GM18873 (cell line): Measurements from ENCODE around the gene CRYL1.

ENCODE experiments used
- ATAC-seq: cut with Tn5 transposase; IDR thresholded peaks from one replicate; pipeline ENCODE4 v1.9.1; 2021; ENCODE audit warnings: mild to moderate bottlenecking, moderate library complexity, moderate number of reproducible peaks; ENCODE audit not compliant: unreplicated experiment, low FRiP score

The CRYL1 gene

DNA sequence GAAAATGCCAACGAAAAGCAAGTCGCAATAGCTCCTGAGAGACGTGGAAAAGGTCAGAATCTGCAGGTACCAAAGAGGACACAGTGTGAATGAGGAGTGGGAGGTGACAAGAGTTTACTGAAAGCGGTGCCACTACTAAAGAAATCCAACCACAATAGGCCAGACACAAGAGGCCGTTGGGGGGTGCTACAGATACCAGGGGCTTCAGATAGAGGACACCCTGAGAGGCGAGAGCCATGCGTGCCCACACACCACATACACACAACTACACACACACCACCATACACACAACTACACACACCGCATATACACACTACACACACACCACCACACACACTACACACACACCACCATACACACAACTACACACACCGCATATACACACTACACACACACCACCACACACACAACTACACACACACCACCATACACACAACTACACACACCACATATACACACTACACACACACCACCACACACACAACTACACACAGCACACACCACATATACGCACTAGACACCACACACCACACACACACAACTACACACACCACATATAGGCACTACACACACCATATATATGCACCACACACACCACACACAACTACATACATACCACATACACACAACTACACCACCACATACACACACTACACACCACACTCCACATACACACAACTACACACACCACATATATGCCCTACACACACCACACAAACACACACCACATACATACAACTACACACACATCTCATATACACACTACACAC lies 28.5 kb downstream of the CRYL1 start:
- ATAC-seq, result no peak

DNA sequence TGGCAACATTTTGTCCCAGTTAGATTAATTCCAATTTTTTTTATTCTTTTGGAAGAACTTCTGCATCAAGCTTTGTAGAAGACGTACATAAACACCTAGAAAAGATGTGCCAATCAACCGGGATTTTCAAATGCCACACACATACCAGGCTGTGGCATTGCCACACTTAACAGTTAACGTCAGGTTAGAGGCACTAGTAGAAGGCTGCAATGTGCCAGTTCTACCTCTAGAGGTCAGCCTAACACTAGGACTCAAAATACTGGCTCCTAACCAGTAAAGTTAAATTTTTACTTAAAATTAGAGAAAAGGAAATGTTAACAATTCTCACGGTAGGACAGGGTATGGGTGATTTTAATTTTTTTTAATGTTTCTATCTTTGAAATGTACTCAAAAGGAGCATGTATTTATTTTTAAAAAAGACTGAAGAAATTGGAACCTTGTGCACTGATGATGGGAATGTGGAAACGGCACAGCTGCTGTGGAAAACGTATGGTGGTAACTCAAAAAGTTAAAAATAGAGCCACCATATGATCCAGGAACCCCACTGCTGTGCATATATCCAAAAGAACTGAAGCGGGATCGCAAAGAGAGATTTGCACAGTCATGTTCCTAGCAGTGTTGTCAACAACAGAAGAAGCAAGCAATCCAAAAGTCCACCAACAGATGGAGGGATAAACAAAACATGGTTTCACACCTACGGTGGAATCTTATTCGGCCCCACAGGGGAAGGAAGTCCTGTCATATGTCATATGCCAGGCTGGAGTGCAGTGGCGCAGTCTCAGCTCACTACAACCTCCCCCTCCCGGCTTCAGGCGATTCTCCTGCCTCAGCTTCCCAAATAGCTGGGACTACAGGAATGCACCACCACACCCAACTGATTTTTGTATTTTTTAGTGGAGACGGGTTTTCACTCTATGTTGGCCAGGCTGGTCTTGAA lies 30.3 kb downstream of the CRYL1 start:
- ATAC-seq, result no peak

GRCh38 chr13:20494656-20495055 lies 31.0 kb downstream of the CRYL1 start:
- no peak for ATAC-seq

DNA sequence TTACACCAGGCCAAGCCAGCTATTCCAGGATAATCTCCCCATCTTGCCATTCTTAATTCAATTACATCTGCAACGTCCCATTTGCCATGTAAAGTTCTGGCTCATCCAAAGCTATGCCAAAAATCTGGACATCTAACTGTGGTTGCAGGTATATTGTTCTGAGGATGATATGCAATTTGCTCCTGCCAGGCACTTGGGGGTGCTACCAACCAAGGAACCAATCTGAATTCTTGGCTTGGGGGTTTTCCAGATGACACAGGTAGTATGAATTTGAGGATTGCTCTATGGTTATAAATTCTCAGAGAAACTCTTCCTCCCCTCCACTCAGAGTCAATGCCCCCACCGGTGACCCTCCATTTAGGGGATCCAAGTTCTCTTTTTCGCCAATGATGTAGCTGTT lies 33.0 kb downstream of the CRYL1 start:
- ATAC-seq, result no peak

DNA sequence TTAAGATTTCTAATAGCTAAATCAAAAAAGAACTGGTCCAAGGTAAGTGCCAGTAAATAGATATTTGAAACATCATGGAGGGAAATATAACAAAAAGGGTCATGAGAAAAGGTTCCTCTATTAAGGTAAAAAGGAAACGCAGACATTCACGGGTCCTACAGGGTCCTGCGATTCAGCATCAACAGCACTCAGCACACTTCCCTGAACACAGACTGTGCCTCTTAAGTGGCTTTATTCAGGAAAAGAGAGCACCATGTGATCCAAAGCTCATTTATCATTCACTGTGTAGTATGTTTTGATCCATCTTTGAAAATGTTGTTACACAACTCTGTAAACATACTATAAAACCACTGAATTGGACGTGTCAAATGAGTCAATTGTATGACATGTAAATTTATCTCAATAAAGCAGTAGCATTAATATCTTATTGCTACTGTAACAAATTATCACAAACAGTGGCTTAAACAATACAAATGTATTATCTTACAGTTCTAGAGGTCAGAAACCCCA lies 33.7 kb downstream of the CRYL1 start:
- ATAC-seq, result no peak

DNA sequence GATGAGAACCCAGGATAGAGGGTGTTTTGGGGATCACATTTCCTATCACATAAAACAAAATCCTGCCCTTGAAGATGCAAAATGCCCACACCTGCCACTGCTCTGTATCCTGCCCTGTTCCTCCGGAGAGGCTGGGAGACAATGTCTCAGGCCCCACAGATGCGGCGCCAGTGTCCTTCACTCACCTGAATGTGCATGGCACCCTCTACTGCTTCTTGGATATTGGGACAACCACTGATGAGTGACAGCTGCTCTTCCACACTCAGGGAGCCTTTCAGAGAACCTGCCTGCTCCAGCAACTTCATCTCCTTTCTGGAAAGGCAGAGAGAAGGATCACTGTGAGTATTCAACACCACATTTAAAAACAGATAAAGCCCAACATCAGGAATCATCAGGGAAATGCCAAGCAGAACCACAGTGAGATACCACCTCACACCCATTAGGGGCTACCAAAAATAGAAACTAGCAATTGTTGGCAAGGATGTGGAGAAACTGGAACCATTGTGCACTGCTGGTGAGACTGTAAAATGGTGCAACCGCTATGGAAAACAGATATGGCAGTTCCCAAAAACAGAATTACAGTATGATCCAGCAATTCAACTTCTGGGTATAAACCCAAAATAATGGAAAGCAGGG lies 36.4 kb downstream of the CRYL1 start:
- no peak for ATAC-seq

DNA sequence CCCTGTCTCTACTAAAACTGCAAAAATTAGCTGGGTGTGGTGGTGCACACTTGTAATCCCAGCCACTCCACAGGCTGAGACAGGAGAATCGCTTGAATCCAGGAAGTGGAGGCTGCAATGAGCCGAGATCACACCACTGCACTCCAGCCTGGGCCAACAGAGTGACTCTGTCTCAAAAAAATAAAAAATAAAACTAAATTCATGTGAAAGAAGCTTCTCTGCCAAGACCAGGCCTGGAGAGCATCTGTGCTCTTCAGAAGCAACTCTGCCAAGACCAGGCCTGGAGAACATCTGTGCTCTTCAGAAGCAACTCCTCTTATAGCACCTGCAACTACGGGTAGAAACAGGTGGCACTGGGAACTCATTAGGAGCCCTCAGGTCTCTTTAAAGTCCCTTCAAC lies 37.7 kb downstream of the CRYL1 start:
- no peak for ATAC-seq

DNA sequence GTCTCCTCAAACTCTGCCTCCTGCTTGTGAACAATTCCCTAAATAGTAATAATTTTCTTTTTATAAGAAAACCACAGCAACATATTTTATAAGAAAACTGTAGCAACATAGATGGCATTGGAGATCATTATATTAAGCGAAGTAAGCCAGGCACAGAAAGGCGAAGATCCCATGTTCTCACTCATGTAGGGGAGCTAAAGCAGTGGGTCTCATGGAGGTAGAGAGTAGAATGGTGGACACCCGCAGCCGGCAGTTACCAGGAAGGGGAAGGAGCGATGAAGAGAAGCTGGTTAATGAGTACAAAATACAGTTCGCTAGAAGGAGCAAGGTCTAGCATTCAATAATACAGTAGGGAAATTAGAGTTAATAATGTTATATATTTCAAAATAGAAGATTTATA lies 42.9 kb downstream of the CRYL1 start:
- no peak for ATAC-seq

- no peak for ATAC-seq
Measured at GRCh38 chr13:20482275-20482761, 43.3 kb downstream of the CRYL1 start.

- ATAC-seq, result no peak
Measured at GRCh38 chr13:20477394-20477793, 48.3 kb downstream of the CRYL1 start.

DNA sequence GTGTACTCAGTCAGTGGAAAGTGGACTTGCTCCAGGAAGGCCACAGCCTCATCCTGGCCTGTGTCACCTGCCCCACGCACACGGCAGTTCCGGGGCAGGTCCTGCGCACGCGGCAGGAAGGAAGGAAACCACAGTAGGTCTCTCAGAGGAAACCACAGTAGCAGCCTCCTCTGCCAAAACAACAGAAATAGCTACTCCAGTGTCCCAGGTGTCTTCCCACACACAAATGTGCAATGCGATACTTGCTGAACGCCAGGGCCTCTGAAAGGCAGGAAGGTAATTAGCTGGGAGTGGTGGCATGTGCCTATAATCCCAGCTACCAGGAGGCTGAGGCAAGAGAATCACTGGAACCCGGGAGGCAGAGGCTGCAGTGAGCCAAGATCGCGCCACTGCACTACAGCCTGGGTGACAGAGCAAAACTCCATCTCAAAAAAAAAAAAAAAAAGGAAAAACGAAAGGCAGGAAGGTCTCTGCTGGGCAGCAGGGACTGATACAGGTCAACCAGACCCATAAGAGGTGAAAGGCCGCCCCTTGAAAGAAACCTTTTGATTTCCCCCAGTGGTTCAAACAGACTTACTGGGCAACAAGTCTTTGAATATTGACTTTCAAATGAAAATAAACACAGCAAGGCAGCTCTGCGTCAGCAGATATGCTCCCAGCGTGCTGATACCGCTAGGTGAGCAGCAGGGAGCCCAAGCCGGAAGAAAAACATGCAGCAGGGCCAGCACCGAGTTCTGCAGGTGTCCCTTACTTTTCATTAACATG lies 49.5 kb downstream of the CRYL1 start:
- ATAC-seq, result peak; percentile 84

DNA sequence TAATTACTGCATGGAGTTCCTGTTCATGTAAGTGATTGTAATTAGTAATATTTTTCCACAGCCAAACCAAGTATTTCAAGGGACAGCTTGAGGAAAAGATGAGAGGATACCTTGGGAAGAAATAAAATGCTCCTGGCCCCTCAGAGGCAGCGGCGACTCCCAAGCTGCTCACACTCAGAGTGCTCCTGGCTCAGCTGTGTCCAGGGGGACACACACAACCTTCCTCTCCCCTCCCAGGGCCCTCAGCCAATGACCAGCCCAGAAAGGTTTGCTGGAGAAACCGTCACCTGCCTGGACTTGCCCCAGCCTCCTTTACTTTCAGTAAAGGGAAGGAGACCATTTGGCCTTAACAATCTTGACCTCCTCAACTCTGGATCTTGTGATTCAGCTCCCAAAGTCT lies 51.1 kb downstream of the CRYL1 start:
- ATAC-seq, result no peak

- no peak for ATAC-seq
Measured at GRCh38 chr13:20473888-20474287, 51.8 kb downstream of the CRYL1 start.

GRCh38 chr13:20473139-20473538 lies 52.5 kb downstream of the CRYL1 start:
- ATAC-seq, result no peak

GRCh38 chr13:20472531-20472930 lies 53.1 kb downstream of the CRYL1 start:
- ATAC-seq, result no peak

DNA sequence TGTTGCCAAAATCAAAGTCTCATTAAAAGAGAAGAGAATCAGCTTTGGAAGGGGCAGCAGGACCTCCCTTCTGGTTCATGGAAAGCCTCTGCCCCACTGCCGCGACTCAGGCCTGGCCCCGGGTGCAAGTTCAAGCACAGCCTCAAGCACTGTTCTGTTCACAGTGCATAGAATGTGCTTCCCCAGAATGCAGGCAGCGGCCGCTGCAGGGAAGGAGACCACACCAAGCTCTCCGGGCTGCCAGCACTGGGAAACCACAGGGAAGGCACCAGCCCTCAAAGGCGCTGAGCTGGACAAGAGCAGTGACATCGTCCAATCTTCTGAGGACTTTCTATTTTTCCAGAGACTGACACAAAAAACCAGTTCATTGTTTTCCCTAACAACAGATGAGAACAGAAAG lies 55.5 kb downstream of the CRYL1 start:
- ATAC-seq, result no peak

GRCh38 chr13:20466371-20466770 lies 59.3 kb downstream of the CRYL1 start:
- ATAC-seq, result no peak

DNA sequence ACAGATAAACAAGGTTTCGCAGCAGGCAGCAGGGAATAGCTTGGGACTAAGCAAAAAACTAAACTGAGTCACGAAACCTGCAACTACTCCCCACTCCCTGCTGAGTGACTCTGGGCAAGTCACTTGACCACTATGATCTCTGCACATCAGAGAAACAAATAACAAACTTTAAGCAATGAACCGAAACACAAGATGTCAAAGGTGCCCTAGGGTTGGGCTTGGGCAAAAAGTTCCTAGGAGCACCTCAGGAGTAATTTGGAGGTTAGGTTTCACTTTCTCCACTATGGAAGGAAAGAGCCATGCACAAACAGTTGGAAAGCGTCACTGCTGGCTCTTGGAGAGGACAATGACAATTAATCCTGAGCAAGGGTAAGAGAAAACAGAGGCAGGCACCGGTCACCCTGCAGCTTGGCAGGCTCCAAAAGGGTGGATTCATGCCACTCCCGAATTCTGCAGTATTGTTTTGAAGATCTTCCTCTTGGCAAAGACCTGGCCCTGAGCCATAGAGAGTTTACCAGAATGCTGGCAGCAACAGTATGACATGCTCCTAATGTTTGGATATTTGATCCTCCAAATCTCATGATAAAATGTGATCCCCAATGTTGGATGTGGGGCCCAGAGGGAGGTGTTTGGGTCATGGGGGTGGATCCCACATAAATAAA lies 60.3 kb downstream of the CRYL1 start:
- ATAC-seq, result no peak

GRCh38 chr13:20462921-20463320 lies 62.7 kb downstream of the CRYL1 start:
- no peak for ATAC-seq

DNA sequence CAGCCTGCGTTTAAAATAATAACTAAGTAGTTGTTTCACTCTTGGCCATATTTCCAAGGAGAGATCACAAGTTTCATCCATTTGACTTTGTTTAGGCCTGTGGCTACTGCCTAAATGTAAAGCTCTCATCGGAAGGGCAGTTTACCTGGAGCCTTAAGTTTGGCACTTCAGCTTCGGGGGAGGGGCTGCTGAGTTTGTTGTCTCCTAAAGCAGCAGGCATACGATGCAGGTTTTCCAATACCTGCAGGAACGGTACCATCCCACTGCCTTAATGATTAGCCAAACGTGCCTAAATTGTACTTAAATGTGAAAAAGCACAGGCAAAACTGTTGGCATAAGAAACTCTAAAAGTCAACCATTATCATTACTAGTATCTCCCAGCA lies 63.1 kb downstream of the CRYL1 start:
- ATAC-seq, result no peak
